Retina (tissue), 1 donor: ENCODE data around the gene CDK19.
A peak's percentile ranks its signal among the peaks of the same experiment; 100 is the strongest.

Source experiments
- DNase-seq: peaks from one replicate; pipeline ENCODE4 v3.0.0-alpha.2; 2016

CDK19 gene

GRCh38 chr6:110567957-110568696 is 247.1 kb downstream of the CDK19 start:
- DNase-seq = no peak

- DNase-seq = peak; percentile 30
Observed at GRCh38 chr6:110566346-110567125, 248.7 kb downstream of the CDK19 start.

- DNase-seq = no peak
Observed at GRCh38 chr6:110564703-110565421, 250.4 kb downstream of the CDK19 start.

GRCh38 chr6:110563711-110564110 is 251.6 kb downstream of the CDK19 start:
- DNase-seq = no peak

GRCh38 chr6:110562316-110562915 is 252.9 kb downstream of the CDK19 start:
- DNase-seq = no peak

- no peak for DNase-seq
Observed at GRCh38 chr6:110561696-110562095, 253.6 kb downstream of the CDK19 start.

GRCh38 chr6:110561008-110561396 is 254.3 kb downstream of the CDK19 start:
- no peak for DNase-seq

- no peak for DNase-seq
Observed at GRCh38 chr6:110560239-110561007, 254.8 kb downstream of the CDK19 start.
